ENCODE data around the gene TTC27.

The TTC27 gene

DNA sequence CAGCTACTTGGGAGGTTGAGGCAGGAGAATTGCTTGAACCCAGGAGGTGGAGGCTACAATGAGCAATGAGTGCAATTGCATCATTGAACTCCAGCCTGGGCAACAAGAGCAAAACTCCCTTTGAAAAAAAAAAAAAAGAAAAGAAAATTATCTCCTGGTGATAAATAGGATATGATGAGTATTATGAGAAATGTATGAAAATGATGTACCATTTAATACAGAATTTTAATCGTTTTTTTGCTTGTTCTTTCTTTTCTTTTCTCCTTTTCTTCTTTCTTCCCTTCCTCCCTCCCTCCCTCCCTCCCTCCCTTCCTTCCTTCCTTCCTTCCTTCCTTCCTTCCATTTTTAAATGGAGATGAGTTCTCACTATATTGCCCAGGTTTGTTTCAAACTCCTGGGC, 40.4 kb downstream of the TTC27 start:
- DNase-seq (ENCODE audit: low read depth): no peak

DNA sequence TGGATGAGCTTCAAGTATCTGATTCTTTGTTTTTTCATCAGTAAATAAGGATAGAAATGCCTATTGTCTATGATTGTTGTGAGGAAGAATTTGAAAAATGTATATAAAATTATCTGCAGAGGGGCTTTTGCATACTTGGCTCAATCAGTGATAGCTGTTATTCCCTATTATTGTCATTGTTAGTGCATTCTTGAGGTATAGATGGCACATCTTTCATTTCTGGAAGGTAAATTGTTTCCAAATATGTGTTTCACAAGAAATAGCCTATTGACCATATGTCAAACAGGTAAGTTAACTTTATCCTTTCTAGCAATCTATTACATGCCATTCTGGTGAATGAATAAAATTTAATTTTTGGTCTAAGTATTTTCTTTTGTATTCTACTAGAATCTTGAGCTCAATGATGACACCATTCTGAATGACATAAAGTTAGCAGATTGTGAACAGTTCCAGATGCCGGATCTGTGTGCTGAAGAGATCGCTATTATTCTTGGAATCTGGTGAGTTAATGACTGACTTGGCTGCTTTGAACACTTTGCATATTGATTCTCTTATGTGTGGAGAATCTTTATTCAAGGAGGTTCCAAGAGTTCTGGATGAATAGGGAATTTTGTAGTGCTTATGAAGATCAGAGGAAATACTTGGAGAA, 44.2 kb downstream of the TTC27 start:
- no peak for DNase-seq (ENCODE audit: low read depth)

DNA sequence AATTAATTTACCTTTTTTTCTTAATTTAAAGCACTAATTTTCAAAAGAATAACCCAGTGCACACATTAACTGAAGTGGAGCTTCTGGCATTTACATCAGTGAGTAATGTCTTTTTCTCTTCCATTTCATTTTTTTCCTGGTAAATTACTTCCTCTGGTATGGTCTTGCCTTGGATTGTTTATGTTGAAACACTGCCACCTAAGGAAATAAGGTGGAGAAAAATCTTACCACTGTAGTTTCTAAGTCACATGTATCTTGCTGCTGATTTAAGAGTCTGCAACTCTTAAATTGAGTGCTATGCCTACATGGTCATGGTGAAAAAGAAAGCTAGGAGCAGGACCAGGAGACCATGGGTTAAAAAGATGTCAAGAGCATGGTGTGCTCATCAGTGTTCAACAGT, 51.0 kb downstream of the TTC27 start:
- no peak for DNase-seq (ENCODE audit: low read depth)

DNA sequence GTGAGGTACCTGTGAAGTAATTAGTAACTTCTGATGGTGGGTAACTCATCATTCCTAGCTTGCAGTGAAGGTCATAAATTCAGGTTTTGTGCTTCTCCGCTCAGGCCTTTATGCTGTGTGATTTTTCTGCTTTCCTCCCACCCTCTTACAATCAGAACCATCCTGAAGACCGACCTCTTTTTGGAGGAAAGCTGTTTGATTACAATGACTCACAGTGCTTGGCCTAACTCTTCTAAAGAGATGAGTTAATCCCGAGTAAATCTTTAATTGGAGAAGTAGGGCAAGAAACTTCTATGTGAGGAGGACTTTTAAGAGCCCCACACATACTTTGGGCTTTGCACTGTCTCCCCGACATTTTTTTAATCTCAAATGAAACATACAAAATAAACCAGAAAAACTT, 53.1 kb downstream of the TTC27 start:
- no peak for DNase-seq (ENCODE audit: low read depth)

DNA sequence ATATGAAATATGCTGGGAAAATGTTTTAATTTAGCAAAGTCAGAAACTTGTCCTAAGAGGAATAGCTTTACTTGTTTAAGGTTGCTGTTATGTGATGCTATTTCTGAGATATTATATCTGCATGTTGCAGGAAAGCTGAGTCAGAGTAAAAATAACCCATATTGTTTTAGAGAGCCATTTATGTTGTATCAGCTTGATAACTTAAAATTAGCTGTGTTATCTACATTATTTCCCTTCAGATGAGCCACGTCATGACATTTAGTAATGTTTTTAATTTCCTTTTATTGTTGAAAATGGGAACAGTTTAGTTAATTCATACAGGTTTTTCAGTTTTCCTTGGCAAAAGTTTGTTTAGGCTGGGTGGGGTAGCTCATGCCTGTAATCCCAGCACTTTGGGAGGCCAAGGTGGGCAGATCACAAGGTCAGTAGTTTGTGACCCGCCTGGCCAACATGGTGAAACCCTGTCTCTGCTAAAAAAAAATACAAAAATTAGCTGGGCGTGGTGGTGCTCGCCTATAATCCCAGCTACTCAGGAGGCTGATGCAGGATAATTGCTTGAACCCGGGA, 55.8 kb downstream of the TTC27 start:
- no peak for DNase-seq (ENCODE audit: low read depth)

DNA sequence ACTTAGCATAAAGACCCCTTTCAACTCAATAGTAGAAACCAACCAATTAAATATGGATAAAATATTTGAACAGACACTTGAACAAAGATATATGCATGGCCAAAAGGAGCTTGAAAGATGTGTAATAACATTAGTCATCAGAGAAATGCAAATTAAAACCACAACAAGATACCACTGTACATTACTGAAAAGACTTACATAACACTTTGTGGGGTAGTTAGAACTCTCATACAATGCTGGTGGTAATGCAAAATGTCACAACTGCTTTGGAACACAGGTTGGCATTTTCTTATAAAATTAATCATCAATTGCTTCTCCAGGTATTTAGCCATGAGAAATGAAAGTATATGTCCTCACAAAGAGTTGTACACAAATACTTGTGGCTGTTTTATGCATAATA, 60.7 kb downstream of the TTC27 start:
- no peak for DNase-seq (ENCODE audit: low read depth)

DNA sequence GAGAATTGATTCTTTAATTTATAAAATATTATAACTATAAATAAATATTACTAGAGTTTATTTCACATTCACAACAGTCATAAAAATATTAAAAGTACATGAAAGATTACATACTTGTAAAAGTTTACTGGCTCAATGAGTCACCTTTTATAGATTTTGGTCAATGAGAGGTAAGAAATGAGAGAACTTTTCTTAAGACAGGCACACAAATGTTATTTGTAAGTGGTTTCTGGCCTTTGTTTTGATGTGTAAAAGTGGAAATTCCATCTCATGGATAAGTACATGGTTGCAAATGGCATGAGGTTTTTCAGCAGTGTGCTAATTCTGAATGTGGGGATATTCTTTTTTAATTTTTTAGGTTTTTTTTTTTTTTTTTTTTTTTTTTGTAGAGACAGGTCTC, 63.8 kb downstream of the TTC27 start:
- no peak for DNase-seq (ENCODE audit: low read depth)

DNA sequence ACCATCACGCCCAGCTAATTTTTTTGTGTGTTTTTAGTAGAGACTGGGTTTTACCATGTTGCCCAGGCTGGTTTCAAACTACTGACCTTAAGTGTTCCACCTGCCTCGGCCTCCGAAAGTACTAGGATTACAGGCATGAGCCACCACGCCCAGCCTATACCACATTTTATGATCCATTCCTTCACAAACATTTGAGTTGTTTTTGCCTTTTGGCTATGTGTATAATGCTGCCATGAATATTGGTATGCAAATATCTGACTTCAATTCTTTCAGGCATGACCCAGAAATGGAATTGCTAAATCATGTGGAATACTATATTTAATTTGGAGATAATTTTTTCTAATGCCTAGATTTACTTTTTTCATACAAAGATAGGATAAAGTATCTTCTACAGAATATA, 68.6 kb downstream of the TTC27 start:
- DNase-seq (ENCODE audit: low read depth): no peak

DNA sequence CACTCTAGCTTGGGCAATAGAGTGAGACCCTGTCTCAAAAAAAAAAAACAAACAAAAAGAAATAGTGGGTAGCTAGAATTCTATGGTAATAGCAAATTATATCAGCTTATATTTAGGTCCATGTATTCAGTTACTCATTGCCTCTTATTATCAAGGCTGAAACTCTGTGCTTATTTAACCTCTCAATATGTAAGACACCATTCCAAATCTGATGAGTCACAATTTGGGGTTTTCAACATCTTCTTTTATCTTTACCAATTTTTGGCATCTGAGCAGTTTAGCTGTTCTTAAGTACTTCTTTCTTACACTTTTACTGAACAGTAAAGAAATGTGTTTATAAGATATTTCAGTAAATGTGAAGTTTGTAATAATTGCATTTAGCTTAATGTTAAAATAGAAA, 69.3 kb downstream of the TTC27 start:
- no peak for DNase-seq (ENCODE audit: low read depth)

DNA sequence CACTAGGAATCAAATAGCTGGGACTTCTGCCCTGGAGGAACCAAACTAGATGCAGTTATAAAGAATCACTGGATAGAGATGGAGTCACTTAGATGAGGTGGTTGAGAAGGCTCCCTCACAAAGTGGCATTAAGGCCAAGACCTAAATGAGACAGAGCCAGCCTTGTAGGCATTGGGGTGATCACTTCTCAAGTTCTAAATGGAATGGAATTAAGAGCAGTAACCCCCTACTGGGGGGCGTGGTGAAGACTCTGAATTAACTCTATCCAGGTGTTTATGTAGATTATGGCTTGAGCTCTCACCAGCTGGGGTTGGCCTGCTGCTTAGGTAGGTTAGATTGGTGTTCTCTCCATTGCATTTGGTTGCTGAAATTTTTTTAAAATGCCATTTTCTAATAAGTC, 71.3 kb downstream of the TTC27 start:
- no peak for DNase-seq (ENCODE audit: low read depth)

DNA sequence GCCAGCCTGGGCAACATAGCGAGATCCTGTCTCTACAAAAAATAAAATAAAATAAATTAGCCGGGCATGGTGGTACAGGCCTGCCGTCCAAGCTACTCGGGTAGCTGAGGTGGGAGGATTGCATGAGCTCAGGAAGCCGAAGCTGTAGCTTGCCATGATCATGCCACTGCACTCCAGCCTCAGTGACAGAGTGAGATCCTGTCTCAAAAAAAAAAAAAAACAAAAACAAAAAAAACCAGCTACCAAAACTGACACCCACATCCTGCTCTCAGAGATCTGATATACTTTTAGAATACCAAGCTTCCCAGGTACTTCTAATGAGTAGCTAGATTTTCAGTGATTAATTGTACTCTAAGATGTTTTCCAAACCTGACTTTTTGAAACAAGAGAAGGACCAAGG, 74.0 kb downstream of the TTC27 start:
- no peak for DNase-seq (ENCODE audit: low read depth)

DNA sequence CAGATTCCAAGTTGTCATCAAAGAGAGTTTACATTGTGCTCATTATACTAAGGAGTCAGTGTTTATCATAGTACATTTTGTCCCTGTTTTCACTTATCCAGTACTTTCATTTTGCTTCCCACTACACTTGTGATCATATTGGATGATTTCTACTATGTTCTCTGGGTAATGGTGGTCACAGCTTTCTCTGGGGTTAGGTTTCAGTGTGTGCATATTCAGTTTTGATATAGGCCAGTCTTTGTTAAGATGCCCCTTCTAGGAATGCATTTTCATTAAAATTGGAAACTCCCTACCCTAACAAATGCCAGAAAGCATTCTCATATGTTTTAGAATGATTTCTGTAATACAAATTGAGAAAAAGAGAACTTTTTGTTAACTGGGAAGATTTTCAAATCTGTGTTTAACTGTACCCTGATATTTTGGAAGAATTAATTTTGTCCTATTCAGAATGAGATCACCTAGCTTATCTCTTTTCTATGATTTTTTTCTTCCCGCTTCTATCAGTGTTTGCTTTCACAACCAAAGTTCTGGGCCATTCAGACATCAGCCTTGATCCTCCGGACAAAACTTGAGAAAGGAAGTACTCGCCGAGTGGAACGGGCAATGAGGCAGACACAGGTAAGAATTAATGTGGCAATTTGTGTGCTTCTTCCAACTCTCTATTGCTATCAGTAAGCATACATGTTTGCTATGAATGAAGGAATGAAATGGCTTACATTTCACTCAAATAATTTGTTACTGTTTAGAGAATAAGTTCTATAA, 74.6 kb downstream of the TTC27 start:
- no peak for DNase-seq (ENCODE audit: low read depth)

DNA sequence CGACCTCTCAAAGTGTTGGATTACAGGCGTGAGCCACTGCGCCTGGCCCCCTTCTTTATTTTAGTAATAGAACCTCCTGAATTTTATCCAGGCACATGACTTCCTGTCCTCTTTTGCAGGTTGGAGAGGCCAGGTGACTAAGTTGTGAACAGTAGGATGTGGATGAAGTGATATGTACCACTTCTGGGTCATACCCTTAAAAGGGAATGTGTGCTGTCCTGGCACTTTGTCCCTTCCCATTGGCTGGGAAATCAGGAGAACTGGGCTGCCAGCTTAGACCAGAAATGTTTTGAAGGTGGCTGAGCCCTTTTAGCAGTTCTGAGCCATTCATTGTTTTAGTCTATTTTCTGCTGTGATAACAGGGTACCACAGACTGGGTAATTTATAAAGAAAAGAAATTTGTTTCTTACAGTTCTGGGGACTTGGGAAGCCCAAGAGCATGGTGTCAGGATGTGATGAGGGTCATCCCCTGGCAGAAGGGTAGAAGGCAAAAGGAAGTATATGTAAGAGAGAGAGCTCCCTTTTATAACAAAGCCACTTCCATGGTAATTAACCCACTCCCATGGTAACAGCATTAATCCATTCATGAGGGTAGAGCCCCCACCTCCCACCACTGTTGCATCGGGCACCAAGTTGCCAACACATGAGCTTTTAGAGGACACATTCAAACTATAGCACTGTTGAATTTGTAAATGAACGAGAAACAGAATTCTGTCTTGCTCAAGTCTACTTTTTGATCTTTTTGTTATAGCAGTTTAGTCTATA, 79.1 kb downstream of the TTC27 start:
- no peak for DNase-seq (ENCODE audit: low read depth)

DNA sequence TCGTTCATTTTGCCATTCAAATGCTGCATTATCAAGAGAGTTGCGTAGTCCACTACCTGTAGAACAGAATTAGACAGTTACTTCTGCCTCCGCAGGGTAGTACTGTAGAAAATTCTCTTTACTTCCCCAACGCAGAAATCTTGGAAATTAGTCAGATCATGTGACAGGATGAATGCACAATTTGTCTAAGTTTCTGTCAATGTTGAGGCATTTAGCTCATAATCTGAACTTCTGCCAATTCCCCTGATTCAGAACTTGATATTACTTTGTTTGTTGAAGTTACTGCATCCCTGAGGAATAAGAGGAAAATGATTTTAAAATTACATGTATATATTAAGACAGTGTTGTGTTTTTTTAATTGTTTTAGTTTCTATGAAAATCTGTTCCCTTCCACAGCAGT, 83.4 kb downstream of the TTC27 start:
- no peak for DNase-seq (ENCODE audit: low read depth)

DNA sequence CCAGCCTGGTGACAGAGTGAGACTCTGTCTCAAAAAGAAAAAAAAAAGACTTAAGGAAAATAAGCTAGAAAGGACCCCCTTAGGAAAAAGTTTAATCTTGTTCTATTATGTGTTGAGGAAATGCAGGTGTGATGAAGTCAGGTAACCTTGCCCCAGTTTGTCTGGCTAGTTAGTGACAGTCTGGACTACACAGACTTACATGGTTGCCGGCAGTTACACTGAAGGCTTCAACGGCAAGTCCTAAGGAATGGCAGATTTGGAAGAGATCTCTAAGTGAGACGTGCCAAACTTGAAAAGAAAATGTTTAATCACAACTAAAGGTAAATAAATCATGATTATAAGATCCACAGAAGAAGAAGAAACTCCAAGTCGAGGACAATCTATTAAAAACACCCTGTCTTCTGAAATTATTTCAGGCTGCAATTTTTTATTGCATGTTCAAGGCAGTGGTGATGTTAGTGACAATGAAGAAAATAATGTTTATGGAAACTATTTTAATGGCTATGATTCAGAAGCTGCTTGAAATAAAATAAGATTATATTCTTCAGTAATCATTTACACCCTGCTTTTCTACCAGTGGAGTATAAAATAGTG, 84.2 kb downstream of the TTC27 start:
- no peak for DNase-seq (ENCODE audit: low read depth)

DNA sequence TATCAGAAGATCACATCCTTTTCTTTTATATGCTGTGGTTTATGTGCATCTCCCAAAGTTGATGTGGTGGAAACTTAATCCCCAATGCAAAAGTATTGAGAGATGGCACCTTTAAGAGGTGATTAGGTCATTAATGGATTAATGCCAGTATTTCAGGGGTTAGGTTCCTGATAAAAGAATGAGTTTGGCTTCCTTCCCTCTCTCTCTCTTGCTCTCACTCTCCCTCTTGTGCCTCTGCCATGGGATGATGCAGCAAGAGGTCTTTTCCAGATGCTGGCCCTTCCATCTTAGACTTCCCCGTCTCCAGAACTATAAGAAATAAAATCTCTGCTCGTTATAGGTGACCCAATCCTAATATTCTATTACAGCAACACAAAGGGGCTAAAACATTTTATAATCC, 85.0 kb downstream of the TTC27 start:
- no peak for DNase-seq (ENCODE audit: low read depth)

DNA sequence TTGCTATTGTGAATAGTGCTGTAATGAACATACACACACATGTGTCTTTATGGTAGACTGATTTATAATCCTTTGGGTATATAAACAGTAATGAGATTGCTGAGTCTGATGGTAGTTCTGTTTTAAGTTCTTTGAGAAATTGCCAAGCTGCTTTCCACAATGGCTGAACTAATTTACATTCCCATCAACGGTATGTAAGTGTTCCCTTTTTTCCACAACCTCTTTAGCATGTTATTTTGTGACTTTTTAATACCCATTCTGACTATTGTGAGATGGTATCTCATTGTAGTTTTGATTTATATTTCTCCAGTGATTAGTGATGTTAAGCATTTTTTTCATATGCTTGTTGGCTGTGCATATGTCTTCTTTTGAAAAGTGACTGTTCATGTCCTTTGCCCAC, 86.7 kb downstream of the TTC27 start:
- no peak for DNase-seq (ENCODE audit: low read depth)

DNA sequence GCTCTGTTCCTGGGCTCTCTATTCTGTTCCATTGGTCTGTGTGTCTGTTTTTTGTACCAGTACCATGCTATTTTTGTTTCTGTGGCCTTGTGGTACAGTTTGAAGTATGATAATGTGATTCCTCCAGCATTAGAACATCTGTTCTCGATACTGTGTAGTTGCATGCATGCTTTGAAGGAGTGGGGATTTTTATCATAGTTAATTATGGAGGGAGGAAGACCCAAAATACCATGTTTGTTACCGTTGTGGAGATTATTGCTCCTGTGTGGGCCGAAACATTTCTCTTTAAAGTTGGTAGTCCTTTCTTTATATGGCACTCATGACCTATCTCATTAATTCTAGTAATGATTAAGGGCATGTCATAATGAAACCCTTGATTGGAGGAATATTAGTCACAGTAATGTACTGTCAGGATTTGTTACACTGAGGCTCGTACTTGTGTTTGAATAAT, 87.6 kb downstream of the TTC27 start:
- DNase-seq (ENCODE audit: low read depth): no peak

DNA sequence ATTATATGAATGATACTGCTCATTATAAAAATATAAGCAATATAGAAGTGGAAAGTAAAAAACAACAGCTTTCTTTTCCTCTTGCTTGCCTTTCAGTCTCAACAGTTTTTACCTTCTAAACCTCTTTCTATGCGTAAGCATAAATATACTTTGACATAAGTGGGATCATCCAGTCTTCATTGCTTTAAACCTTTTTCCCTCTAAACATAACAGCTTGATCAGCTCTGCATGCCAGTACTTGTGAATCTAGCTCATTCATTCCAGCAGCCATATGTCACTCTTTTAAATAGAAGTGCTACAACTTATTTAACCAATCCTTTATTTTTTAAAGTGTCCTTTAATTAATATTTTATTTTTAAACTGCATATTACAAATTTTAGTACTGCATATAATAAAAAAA, 88.1 kb downstream of the TTC27 start:
- DNase-seq (ENCODE audit: low read depth): no peak

DNA sequence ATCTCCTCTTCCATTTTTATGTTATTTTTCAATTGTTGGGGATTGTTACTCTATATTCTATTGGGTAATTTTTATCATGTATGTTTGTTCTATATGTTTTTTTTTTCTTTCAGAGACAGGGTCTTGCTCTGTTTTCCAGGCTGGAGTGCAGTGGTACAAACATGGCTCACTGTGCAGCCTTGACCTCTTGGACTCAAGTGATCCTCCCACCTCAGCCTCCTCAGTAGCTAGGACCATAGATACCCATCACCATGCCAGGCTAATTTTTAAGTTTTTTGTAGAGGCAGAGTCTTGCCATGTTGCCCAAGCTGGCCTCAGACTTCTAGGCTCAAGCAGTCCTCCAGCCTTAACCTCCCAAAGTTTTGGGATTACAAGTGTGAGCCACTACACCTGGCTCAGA, 88.7 kb downstream of the TTC27 start:
- DNase-seq (ENCODE audit: low read depth): no peak

DNA sequence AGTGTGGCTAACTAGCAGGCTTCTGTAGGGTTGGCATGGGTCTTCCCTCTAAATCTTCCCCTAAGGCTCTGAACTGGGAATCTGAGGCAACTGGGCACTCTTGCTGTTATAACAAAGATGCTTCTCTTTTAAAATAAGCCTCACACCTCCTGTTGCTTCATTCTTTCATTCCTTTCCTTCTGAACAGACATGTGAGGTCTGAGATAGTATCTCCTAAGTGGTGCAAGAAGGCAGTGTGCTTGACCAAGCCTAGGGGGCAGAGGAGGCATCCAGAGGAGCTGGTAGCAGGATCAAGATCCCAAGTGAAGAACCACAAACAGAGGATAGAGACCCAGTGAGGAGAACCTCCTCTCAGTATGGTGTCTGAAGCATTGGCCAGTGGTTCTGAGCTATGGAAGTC, 90.9 kb downstream of the TTC27 start:
- no peak for DNase-seq (ENCODE audit: low read depth)

DNA sequence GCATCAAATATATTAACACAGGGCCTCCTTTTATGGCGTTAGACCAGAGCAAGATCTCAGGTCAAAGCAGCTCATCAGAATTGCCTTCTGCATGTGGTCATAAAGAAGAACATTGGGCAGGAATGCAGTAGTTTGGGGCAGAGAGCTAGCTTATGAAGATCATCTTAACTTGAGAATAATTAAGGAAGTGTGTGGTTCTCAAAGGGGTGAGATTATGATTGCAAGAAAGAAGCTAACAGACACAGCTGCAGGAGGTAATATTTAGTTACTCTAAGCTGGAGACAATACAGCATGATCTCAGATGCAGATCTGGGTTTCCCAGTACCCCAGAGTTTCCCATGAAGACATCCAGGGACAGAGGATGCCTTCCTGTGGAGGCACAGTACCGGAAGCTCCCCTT, 91.6 kb downstream of the TTC27 start:
- no peak for DNase-seq (ENCODE audit: low read depth)

All from stimulated activated CD8-positive, alpha-beta memory T cell treated with anti-CD3 and anti-CD28 coated beads, Interleukin-12 subunit alpha, Interleukin-12 subunit beta, amount 100 ng/mL, for 1 hour (primary cell).